Measurements from ENCODE around the gene SMG9.

SMG9 gene

GRCh38 chr19:43762814-43763213 is 8.1 kb upstream of the SMG9 start:
- no peak for TF ChIP-seq INSM2 (tag by site-specific recombination; IDR thresholded peaks at IDR 0.05)
- TF ChIP-seq ZBTB20 (tag by site-specific recombination; IDR thresholded peaks at IDR 0.05) = no peak
- TF ChIP-seq ZNF121 (tag by site-specific recombination; IDR thresholded peaks at IDR 0.05) = peak; percentile 33; the same call in 1 of the 2 replicates
- no peak for TF ChIP-seq SP3 (tag by site-specific recombination; IDR thresholded peaks at IDR 0.05)
- peak; percentile 99 for TF ChIP-seq ZNF146 (tag by site-specific recombination; IDR thresholded peaks at IDR 0.05)
- CTCF ChIA-PET = interaction anchor here (0.6 to 11.8 kb wide), 13 partner anchors 8 to 169 kb away, joined by 3 to 213 read pairs (median 4); partner anchors contain the start of genes IRGQ, KCNN4, SMG9 and ZNF576
- no peaks in the 10 kb centered on the region for H3K9me3 ChIP-seq (ENCODE audit: control insufficient read depth, insufficient read depth, low read depth, low read length)
- POLR2A ChIA-PET = interaction anchor here (0.6 to 4.3 kb wide), 4 partner anchors 7 to 93 kb away, joined by 3 to 43 read pairs (median 14); partner anchors contain the start of genes PLAUR, SMG9 and ZNF283
- H3K36me3 ChIP-seq (ENCODE audit: control insufficient read depth in 2 of 2, insufficient read depth in 1 of 2, low read length in 2 of 2) = no peaks in the 10 kb centered on the region; a peak in 1 of 3 replicates
- no peak overlapping the region for H3K27ac ChIP-seq (ENCODE audit: extremely low read depth, low read depth, low read length)
- H3K4me3 ChIP-seq (ENCODE audit: low read depth, low read length) = no peak overlapping the region
- peaks cover 16% of the 10 kb centered on the region for H3K4me1 ChIP-seq (ENCODE audit: control insufficient read depth, insufficient read depth, low read length)

- peaks cover 4 to 6% of the 10 kb centered on the region in 2 experiments; a peak in 2 of 3 replicates for H3K36me3 ChIP-seq (ENCODE audit: control insufficient read depth in 2 of 2, insufficient read depth in 1 of 2, low read length in 2 of 2)
- no peak overlapping the region for H3K4me3 ChIP-seq (ENCODE audit: low read depth, low read length)
- H3K9me3 ChIP-seq (ENCODE audit: control insufficient read depth, insufficient read depth, low read depth, low read length) = no peaks in the 10 kb centered on the region
- CTCF ChIA-PET = interaction anchor here (0.5 to 3.4 kb wide), 4 partner anchors 15 to 149 kb away, joined by 3 to 27 read pairs (median 6); no protein-coding TSS in a partner anchor
- H3K27ac ChIP-seq (ENCODE audit: extremely low read depth, low read depth, low read length) = no peak overlapping the region
- POLR2A ChIA-PET = interaction anchor here (1.2 kb wide), 1 partner anchor 92 kb away, joined by 7 read pairs; no protein-coding TSS in a partner anchor
- TF ChIP-seq ZNF768 (tag by site-specific recombination; IDR thresholded peaks at IDR 0.05) (no peak), ZNF398 (tag by site-specific recombination; IDR thresholded peaks at IDR 0.05) (no peak), SP7 (tag by site-specific recombination; IDR thresholded peaks at IDR 0.05) (0 out of 2 replicates have a peak, but pooled peaks have one; percentile 38), ZBTB10 (tag by site-specific recombination; IDR thresholded peaks at IDR 0.05) (no peak)
- H3K4me1 ChIP-seq (ENCODE audit: control insufficient read depth, insufficient read depth, low read length) = peaks cover 23% of the 10 kb centered on the region
These were observed 6.2 kb upstream of the SMG9 start for GRCh38 chr19:43760941-43761340.

GRCh38 chr19:43759515-43759914 is 4.8 kb upstream of the SMG9 start:
- Histone ChIP-seq H3K27ac (ENCODE audit: extremely low read depth, low read depth, low read length) (no peak overlapping the region), H3K36me3 (ENCODE audit: control insufficient read depth in 2 of 2, insufficient read depth in 1 of 2, low read length in 2 of 2) (peaks cover 6 to 7% of the 10 kb centered on the region in 2 experiments; a peak in 2 of 3 replicates), H3K9me3 (ENCODE audit: control insufficient read depth, insufficient read depth, low read depth, low read length) (no peaks in the 10 kb centered on the region), H3K4me1 (ENCODE audit: control insufficient read depth, insufficient read depth, low read length) (peaks cover 21% of the 10 kb centered on the region), H3K4me3 (ENCODE audit: low read depth, low read length) (no peak overlapping the region)
- ChIA-PET POLR2A (interaction anchor here (0.7 to 1.3 kb wide), 4 partner anchors 10 to 227 kb away, joined by 3 to 6 read pairs (median 3); partner anchors contain the start of gene ZNF575), CTCF (interaction anchor here (0.6 to 9.0 kb wide), 8 partner anchors 8 to 179 kb away, joined by 3 to 151 read pairs (median 4); partner anchors contain the start of gene LYPD5)
- no peak for TF ChIP-seq ZNF112 (tag by site-specific recombination; IDR thresholded peaks at IDR 0.05)
- no peak for TF ChIP-seq ZBTB26 (tag by site-specific recombination; optimal IDR thresholded peaks at IDR 0.05)
- peak; percentile 71 for TF ChIP-seq PRDM1 (tag by site-specific recombination; IDR thresholded peaks at IDR 0.05)
- 0 out of 2 replicates have a peak, but pooled peaks have one; percentile 40 for TF ChIP-seq CTCF (tag by site-specific recombination; IDR thresholded peaks at IDR 0.05)
- no peak for TF ChIP-seq ZIC2 (tag by site-specific recombination; IDR thresholded peaks at IDR 0.05)
- 0 out of 2 replicates have a peak, but pooled peaks have one; percentile 71 for TF ChIP-seq SP7 (tag by site-specific recombination; IDR thresholded peaks at IDR 0.05)
- peak; percentile 69 for TF ChIP-seq ZNF600 (tag by site-specific recombination; IDR thresholded peaks at IDR 0.05)
- no peak for TF ChIP-seq ELK4 (IDR thresholded peaks at IDR 0.05; ENCODE audit: borderline replicate concordance, low read depth, low read length)
- TF ChIP-seq ZNF416 (tag by site-specific recombination; IDR thresholded peaks at IDR 0.05) = no peak
- TF ChIP-seq BCL11B (tag by site-specific recombination; IDR thresholded peaks at IDR 0.05; ENCODE audit: low read depth) = no peak
- no peak for TF ChIP-seq ZNF558 (tag by site-specific recombination; IDR thresholded peaks at IDR 0.05)
